GM12891 (cell line): ENCODE results near the gene NELFCD.

Experiments
- POLR2A ChIP-seq: IDR thresholded peaks from 2 replicates; pipeline ENCODE4 v1.6.1; 2011; ENCODE audit warnings: low read depth, low read length, control low read depth
- POLR2AphosphoS5 ChIP-seq: IDR thresholded peaks from 2 replicates; pipeline ENCODE4 v1.6.1; 2011; ENCODE audit warnings: low read depth, low read length, control low read depth
- TAF1 ChIP-seq: IDR thresholded peaks from 2 replicates; pipeline ENCODE4 v1.6.1; 2011; ENCODE audit warnings: low read depth, low read length, control low read depth

DNA sequence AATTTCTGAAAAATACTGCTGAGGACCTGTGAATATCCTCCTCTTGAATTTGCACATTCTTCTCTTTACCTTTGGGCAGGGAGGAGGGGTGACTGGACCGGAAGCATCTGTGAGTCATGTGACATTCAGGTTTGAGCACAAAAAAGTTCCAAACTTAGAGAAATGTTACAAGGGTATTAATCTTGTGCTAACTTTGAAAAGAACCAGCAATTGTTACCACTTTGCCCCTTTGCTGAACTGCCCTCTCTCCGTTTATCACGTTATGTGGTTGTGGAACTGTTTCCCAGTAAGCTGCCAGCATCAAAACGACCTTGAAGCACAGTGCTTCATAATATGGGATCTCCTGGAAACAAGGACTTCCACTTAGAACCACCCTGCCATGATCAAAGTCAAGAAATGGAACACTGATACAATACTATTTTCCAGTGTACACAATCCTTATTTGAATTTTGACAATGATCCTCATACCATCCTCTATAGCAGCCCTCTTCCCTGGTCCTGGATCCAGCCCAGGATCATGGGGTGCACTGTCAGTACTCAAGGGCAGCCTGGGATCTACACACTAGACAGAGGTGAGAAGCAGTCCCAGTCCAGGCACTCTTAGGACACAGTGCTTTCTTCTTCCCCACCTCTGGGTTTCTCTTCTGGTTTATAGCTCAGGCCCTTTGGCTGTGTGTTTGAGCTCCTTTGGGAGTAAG, 35.9 kb downstream of the NELFCD start:
- TF ChIP-seq POLR2A = no peak
- no peak for TF ChIP-seq TAF1
- no peak for TF ChIP-seq POLR2AphosphoS5
